ENCODE results near the gene IRAK2.

The IRAK2 gene

DNA sequence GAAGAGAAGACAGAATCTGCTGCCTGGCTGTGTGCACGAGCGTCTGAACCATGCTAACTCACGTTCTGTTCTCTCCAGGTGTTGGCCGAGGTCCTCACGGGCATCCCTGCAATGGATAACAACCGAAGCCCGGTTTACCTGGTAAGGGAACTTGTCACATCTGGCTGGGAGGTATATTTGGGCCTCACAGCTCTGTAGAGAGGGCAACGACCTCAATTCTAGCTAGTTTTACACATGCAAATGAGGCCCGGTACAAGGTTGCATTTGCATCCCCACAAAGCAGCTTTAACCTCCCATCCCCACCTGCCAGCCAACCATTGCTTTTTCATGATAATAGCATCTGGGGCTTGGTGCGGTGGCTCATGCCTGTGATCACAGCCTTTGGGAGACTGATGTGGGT is 61.6 kb downstream of the IRAK2 start:
- no peak overlapping the region for H3K4me3 ChIP-seq (ENCODE audit: low read length)
- H3K27me3 ChIP-seq (ENCODE audit: insufficient read depth, low read length) = no peaks in the 10 kb centered on the region
- no peaks in the 10 kb centered on the region for H3K36me3 ChIP-seq (ENCODE audit: insufficient read depth, low read length)
- no peak overlapping the region for H2AFZ ChIP-seq (ENCODE audit: low read depth, low read length)
- H3K9me3 ChIP-seq (ENCODE audit: low read length) = no peaks in the 10 kb centered on the region
- H3K4me1 ChIP-seq (ENCODE audit: insufficient read depth, low read length) = no peaks in the 10 kb centered on the region

DNA sequence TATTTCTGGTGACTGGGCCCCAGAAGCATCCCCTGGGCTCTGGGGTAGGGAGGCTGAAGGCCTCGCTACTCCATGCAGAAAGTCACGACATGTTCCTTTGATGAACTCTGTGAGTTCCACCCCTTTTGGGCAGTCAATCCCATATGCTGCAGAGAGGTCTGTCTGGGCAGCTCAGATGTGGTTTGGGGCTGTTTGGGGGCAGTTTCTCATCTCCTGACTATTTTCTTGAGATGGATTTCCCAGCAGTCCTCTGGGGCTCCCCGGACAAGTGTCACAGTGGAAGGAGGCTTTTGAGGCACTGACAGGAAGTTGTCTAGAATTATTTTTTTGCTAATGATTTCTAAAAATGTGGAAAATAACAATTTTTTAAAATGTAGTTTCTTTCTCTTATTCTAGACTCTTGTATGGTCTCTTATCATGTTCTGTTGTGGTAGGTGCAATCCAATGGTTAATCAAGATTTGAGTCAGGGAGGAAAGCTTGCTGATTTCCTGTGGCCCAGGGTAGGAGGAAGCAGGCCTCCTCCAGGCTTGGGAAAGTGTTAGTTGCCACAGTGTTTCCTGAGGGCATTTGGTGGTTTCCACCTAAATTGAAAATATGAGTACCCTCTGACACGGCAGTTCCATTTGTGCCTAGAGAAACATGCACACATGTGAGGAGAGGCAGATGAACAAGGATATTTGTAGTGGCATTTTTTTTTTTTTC is 63.7 kb downstream of the IRAK2 start:
- H3K4me1 ChIP-seq (ENCODE audit: insufficient read depth, low read length) = no peaks in the 10 kb centered on the region
- no peaks in the 10 kb centered on the region for H3K36me3 ChIP-seq (ENCODE audit: insufficient read depth, low read length)
- no peak overlapping the region for H3K4me3 ChIP-seq (ENCODE audit: low read length)
- no peaks in the 10 kb centered on the region for H3K27me3 ChIP-seq (ENCODE audit: insufficient read depth, low read length)
- H2AFZ ChIP-seq (ENCODE audit: low read depth, low read length) = no peak overlapping the region
- no peaks in the 10 kb centered on the region for H3K9me3 ChIP-seq (ENCODE audit: low read length)

DNA sequence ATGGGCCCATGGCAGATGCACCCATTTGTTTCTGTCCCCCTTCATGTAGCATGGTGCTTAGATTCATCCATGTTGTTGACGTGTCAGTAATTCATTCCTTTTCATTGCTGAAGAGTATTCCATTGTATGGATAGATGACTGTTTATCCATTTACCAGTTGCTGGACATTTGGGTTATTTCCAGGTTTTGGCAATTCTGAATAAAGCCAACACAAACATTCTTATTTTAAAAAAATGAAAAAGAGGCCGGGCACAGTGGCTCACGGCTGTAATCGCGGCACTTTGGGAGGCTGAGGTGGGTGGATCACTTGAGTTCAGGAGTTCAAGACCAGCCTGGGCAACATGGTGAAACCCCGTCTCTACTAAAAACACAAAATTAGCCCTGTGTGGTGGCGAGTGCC is 64.9 kb downstream of the IRAK2 start:
- H3K9me3 ChIP-seq (ENCODE audit: low read length) = no peaks in the 10 kb centered on the region
- H3K27me3 ChIP-seq (ENCODE audit: insufficient read depth, low read length) = no peaks in the 10 kb centered on the region

DNA sequence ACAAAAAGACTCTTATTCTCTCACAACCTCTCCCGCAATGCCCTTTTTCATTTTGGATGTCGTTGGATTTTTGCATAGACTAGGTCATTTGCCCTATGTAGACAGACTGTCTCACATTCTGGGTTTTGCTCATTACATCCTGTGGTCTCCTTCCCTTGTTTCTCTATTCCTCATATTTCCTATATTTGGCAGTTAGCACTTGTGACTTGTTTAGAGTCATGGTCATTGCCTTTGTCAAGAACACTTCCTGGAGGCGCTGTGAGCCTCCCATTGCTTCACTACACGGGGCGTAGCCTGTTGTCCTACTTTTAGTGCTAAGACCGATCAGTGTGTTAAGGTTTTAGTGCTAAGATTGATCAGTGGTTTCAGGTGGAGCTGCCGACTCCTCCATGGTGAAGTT is 67.4 kb downstream of the IRAK2 start:
- Histone ChIP-seq H3K27me3 (ENCODE audit: insufficient read depth, low read length) (no peaks in the 10 kb centered on the region), H3K36me3 (ENCODE audit: insufficient read depth, low read length) (no peaks in the 10 kb centered on the region), H3K4me3 (ENCODE audit: low read length) (no peak overlapping the region), H3K4me1 (ENCODE audit: insufficient read depth, low read length) (no peaks in the 10 kb centered on the region), H2AFZ (ENCODE audit: low read depth, low read length) (no peak overlapping the region), H3K9me3 (ENCODE audit: low read length) (no peaks in the 10 kb centered on the region)

More for the DNA sequence above, 64.9 kb downstream of the IRAK2 start:
- no peaks in the 10 kb centered on the region for H3K36me3 ChIP-seq (ENCODE audit: insufficient read depth, low read length)
- no peak overlapping the region for H3K4me3 ChIP-seq (ENCODE audit: low read length)
- no peak overlapping the region for H2AFZ ChIP-seq (ENCODE audit: low read depth, low read length)
- H3K4me1 ChIP-seq (ENCODE audit: insufficient read depth, low read length) = no peaks in the 10 kb centered on the region

DNA sequence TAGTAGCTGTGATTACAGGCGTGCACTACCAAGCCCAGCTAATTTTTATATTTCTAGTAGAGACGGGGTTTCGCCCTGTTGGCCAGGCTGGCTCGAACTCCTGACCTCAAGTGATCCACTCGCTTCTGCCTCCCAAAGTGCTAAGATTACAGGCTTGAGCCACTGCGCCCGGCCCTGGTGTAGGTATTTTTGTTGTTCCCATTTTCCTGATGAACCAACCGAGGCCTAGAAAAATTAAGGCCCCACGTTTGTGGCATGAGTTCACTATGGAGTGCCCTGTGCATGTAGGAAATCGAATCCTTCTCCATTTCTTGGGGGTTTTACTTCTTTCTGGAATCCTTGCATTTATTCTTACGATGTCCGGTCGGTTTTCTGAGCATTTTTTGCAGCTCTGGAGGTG is 69.3 kb downstream of the IRAK2 start:
- H3K27me3 ChIP-seq (ENCODE audit: insufficient read depth, low read length) = no peaks in the 10 kb centered on the region
- no peak overlapping the region for H3K4me3 ChIP-seq (ENCODE audit: low read length)
- no peak overlapping the region for H2AFZ ChIP-seq (ENCODE audit: low read depth, low read length)
- no peaks in the 10 kb centered on the region for H3K4me1 ChIP-seq (ENCODE audit: insufficient read depth, low read length)
- H3K9me3 ChIP-seq (ENCODE audit: low read length) = no peaks in the 10 kb centered on the region
- no peaks in the 10 kb centered on the region for H3K36me3 ChIP-seq (ENCODE audit: insufficient read depth, low read length)

DNA sequence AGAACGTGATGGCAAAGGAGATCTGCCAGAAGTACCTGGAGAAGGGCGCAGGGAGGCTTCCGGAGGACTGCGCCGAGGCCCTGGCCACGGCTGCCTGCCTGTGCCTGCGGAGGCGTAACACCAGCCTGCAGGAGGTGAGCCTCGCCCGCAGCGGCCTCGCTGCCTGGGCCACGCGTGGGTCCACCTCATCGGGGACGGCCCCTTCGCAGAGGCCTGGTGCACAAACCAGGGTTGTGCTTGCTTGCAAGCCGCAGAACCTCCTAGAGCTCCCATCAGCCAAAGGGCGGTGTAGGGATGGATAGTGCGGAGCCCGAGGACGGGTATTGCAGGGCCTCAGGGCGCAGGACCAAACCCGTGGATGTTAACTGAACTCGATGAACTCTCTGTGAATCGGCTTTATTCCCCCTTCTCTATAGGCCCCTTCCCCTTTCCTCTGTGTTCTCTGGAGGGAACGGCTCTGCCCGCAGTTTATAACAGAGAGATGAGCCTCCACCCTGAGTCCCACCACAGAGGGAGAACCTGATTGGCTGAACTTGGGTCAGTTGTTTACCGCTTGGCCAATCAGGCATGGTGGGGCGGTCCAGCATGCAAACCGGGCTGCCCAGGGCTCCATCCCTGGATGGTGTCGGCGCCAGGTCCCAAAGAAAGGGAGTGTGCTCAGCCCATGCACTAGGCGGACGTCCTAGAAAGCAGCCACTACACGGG is 70.0 kb downstream of the IRAK2 start:
- Histone ChIP-seq H3K4me1 (ENCODE audit: insufficient read depth, low read length) (no peaks in the 10 kb centered on the region), H3K9me3 (ENCODE audit: low read length) (no peaks in the 10 kb centered on the region), H3K27me3 (ENCODE audit: insufficient read depth, low read length) (no peaks in the 10 kb centered on the region), H2AFZ (ENCODE audit: low read depth, low read length) (no peak overlapping the region), H3K36me3 (ENCODE audit: insufficient read depth, low read length) (no peaks in the 10 kb centered on the region), H3K4me3 (ENCODE audit: low read length) (no peak overlapping the region)

DNA sequence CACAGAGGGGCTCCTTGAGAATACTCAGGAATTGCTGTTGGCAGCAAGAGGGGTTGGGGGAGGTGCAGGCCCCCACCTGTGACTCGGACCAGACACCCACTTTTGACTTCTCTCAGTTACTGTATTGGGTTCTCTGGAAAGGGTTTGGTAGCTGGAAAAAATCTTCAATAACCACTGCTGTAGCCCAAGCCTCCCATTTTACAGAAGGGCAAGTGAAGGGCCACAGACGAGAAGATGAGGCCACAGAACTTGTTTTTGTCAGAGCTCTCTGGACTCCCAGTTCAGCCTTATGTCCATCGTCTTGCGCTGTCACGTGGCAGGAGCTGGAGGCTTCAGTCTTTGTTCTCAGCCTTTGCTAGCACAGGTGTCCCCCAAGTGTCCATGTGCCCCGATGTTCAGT is 70.8 kb downstream of the IRAK2 start:
- no peak overlapping the region for H2AFZ ChIP-seq (ENCODE audit: low read depth, low read length)
- H3K9me3 ChIP-seq (ENCODE audit: low read length) = no peaks in the 10 kb centered on the region
- H3K4me3 ChIP-seq (ENCODE audit: low read length) = no peak overlapping the region
- H3K27me3 ChIP-seq (ENCODE audit: insufficient read depth, low read length) = no peaks in the 10 kb centered on the region
- H3K4me1 ChIP-seq (ENCODE audit: insufficient read depth, low read length) = no peaks in the 10 kb centered on the region
- H3K36me3 ChIP-seq (ENCODE audit: insufficient read depth, low read length) = no peaks in the 10 kb centered on the region

DNA sequence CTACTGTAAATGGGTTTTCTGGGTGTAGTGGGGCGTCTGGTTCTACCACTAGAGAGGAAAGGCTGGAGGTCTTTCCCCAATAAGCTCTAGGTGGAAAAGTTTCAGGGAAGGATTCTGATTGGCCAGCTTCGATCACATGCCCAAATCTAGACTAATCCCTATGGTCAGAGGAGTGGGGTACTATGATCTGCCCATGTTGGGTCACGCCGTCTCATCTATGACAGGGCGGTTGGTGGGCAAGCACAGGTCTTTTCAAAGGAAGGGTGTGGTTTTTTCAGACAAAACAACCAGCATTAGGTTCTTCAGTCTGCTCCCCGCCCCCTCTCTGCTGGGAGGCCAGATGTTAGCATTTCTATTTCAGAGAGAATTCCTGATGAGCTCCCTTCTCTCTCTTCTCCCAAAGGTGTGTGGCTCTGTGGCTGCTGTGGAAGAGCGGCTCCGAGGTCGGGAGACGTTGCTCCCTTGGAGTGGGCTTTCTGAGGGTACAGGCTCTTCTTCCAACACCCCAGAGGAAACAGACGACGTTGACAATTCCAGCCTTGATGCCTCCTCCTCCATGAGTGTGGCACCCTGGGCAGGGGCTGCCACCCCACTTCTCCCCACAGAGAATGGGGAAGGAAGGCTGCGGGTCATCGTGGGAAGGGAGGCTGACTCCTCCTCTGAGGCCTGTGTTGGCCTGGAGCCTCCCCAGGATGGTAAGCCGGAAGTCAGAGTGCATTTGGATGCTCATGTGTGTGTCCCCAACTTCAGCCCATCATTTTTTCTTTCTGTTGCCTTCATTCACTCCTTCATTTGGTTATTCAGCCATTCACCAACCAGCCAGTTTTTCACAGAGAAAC is 73.8 kb downstream of the IRAK2 start:
- Histone ChIP-seq H3K36me3 (ENCODE audit: insufficient read depth, low read length) (no peaks in the 10 kb centered on the region), H3K4me3 (ENCODE audit: low read length) (no peak overlapping the region), H3K27me3 (ENCODE audit: insufficient read depth, low read length) (no peaks in the 10 kb centered on the region), H2AFZ (ENCODE audit: low read depth, low read length) (no peak overlapping the region), H3K4me1 (ENCODE audit: insufficient read depth, low read length) (no peaks in the 10 kb centered on the region), H3K9me3 (ENCODE audit: low read length) (no peaks in the 10 kb centered on the region)

DNA sequence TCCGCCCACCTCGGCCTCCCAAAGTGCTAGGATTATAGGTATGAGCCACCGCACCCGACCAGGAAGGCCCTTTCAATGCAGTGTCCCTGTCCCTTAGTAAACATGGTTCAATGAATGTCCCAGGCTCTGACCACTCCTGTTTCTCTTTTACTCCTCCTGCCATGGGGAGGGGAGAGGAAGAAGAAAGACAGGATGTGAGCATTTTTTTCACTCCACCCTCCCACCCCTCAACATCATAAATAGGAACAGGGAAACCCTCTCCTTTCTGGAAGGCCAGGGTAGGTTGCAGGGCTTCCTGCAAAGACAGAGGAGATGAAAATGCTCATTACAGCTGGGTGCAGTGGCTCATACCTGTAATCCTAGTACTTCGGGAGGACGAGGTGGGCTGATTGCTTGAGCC is 76.1 kb downstream of the IRAK2 start:
- H2AFZ ChIP-seq (ENCODE audit: low read depth, low read length) = no peak overlapping the region
- H3K27me3 ChIP-seq (ENCODE audit: insufficient read depth, low read length) = no peaks in the 10 kb centered on the region
- no peak overlapping the region for H3K4me3 ChIP-seq (ENCODE audit: low read length)
- no peaks in the 10 kb centered on the region for H3K9me3 ChIP-seq (ENCODE audit: low read length)
- no peaks in the 10 kb centered on the region for H3K36me3 ChIP-seq (ENCODE audit: insufficient read depth, low read length)
- no peaks in the 10 kb centered on the region for H3K4me1 ChIP-seq (ENCODE audit: insufficient read depth, low read length)

DNA sequence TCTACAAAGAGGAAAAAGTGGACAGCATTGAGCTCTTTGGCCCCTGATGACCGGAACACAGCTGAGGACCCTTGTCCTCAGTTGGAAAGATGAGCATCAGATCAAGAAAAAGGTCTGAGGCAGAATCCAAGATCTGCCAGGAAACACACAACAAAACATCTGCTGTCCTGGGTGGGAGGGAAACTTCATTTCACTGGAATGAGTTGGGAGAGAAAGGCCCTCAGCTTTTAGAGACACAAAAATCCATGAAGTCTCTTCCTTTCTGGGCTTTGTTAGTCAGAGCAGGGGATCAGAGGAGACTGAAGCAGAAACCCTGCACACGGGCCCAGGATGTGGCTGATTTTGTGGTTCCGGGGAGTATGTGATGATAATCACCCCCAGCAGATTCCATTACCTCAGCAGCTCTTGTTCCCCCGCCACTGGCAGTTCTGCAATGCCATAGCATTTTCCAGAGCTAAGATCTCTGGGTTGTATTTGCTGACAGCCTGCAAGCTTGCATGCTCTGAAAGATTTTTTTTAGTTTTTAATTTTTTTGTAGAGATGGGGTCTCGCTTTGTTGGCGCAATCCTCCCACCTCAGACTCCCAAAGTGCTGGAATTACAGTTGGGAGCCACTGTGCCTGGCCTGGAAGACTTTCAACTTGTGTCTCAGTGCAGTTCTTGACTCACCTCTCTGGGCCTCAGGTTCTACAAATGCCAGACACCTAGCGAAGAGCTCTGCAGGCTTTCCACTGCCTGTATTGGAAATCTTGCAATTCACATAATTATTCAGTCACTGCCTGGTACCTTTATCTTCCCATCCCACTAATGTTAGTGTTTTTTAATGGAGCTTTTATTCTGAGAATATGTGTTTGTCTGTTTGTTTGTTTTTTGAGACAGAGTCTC is 77.7 kb downstream of the IRAK2 start:
- no peaks in the 10 kb centered on the region for H3K9me3 ChIP-seq (ENCODE audit: low read length)
- H2AFZ ChIP-seq (ENCODE audit: low read depth, low read length) = no peak overlapping the region
- no peak overlapping the region for H3K4me3 ChIP-seq (ENCODE audit: low read length)
- H3K36me3 ChIP-seq (ENCODE audit: insufficient read depth, low read length) = no peaks in the 10 kb centered on the region
- H3K27me3 ChIP-seq (ENCODE audit: insufficient read depth, low read length) = no peaks in the 10 kb centered on the region
- H3K4me1 ChIP-seq (ENCODE audit: insufficient read depth, low read length) = no peaks in the 10 kb centered on the region

DNA sequence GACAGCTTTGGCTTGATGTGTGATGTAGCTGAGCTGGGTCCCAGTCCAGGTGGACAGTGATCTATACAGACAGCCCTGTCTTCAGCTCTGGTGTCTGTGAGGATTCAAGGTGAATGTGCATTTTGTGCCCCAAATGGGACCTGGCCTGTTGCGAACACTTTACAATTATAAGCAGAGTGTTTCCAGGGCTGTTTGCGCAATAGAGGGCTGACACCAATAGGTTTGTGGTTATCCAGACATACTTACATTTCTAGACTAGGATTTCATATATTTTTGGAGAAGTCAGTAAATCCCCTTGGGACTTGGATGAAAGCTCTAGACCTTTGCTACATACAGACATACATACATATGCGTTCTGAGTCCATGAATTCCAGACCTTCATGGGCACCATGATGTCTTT is 79.3 kb downstream of the IRAK2 start:
- Histone ChIP-seq H2AFZ (ENCODE audit: low read depth, low read length) (no peak overlapping the region), H3K27me3 (ENCODE audit: insufficient read depth, low read length) (no peaks in the 10 kb centered on the region), H3K4me1 (ENCODE audit: insufficient read depth, low read length) (no peaks in the 10 kb centered on the region), H3K9me3 (ENCODE audit: low read length) (no peaks in the 10 kb centered on the region), H3K36me3 (ENCODE audit: insufficient read depth, low read length) (no peaks in the 10 kb centered on the region), H3K4me3 (ENCODE audit: low read length) (no peak overlapping the region)

DNA sequence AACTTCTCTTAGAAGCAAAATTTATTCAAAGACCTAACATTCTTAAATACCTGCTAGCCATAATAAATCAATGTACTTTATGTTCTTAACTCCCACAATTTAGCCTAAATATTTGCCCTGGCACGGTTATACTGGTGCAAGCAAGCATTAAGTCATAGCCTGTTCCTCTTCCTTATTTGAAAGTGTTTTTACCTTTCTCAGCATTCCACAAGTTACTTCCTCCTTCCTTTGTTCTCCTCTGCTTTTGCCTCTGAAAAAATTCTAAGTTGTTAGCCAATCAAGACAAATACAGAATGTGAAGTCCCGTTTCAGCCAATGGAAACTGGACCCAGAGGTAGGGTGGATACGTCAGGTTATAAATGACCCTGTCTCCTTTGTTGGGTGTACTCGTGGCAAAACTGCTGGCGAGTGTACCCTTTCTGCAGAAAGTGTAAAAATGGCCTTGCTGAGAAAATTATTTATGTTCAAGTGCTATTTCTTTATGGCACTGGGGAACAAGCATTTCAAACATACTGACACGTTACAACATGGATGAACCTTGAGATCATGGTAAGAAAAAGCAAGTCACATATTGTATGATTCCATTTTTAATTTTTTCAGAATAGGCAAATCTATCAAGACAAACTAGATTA is 80.5 kb downstream of the IRAK2 start:
- Histone ChIP-seq H3K4me1 (ENCODE audit: insufficient read depth, low read length) (peaks cover 10% of the 10 kb centered on the region), H3K27me3 (ENCODE audit: insufficient read depth, low read length) (no peaks in the 10 kb centered on the region), H3K9me3 (ENCODE audit: low read length) (no peaks in the 10 kb centered on the region), H3K36me3 (ENCODE audit: insufficient read depth, low read length) (no peaks in the 10 kb centered on the region), H3K4me3 (ENCODE audit: low read length) (no peak overlapping the region), H2AFZ (ENCODE audit: low read depth, low read length) (no peak overlapping the region)
